Naive B cell (primary cell): ENCODE measurements around the gene CEP112. TPM values are rescaled to one million over a fixed set of nuclear protein-coding genes. Genes with fewer than 3 reads are reported as not detected.

Source experiments
- ATAC-seq, 2 donors: fragments of 150-1000 bp; cut with Tn5 transposase; 2 replicates each; pipeline ENCODE4 v1.10.0; 2021; ENCODE audit warnings: low read depth in 2 of 2, mild to moderate bottlenecking in 2 of 2, moderate library complexity in 2 of 2
- DNase-seq: peaks from one replicate; pipeline ENCODE4 v3.0.0; 2022
- H3K27ac Mint-ChIP-seq, 6 donors: one replicate each; pipeline ENCODE4 v1.8.0; 2020 to 2022; ENCODE audit warnings: mild to moderate bottlenecking in 6 of 6, mixed read lengths in 6 of 6, moderate library complexity in 5 of 6, inconsistent platforms in 2 of 6
- H3K27me3 Mint-ChIP-seq, 3 donors: one replicate each; pipeline ENCODE4 v1.8.0; 2021 to 2022; ENCODE audit warnings: mixed read lengths in 3 of 3, mild to moderate bottlenecking in 1 of 3
- H3K36me3 Mint-ChIP-seq, 2 donors: one replicate each; pipeline ENCODE4 v1.8.0; 2020 to 2022; ENCODE audit warnings: mixed read lengths in 2 of 2, inconsistent platforms in 1 of 2, mild to moderate bottlenecking in 1 of 2
- H3K4me1 Mint-ChIP-seq, 3 donors: one replicate each; pipeline ENCODE4 v1.8.0; 2020 to 2022; ENCODE audit warnings: mixed read lengths in 3 of 3, inconsistent platforms in 1 of 3, mild to moderate bottlenecking in 1 of 3, moderate library complexity in 1 of 3
- H3K4me3 Mint-ChIP-seq, 8 donors: one replicate each; pipeline ENCODE4 v1.8.0; 2020 to 2022; ENCODE audit warnings: mild to moderate bottlenecking in 8 of 8, mixed read lengths in 8 of 8, moderate library complexity in 8 of 8, inconsistent platforms in 2 of 8
- H3K9me3 Mint-ChIP-seq, 7 donors: one replicate each; pipeline ENCODE4 v1.8.0; 2020 to 2022; ENCODE audit warnings: mixed read lengths in 7 of 7, mild to moderate bottlenecking in 5 of 7, inconsistent platforms in 2 of 7, moderate library complexity in 1 of 7
- polyA plus RNA-seq, 6 donors: library from polyadenylated mRNA; unstranded; fragments of 300-500 nt; fragmentation: Illumina TruSeq; gene quantifications; one replicate each; pipeline ENCODE4 v1.2.3, GENCODE V29; 2021; ENCODE audit warnings: low read depth in 6 of 6

The CEP112 gene
- polyA plus RNA-seq, 6 donors from 2014 or later, result 1.1 to 2.5 (median 1.6) TPM

DNA sequence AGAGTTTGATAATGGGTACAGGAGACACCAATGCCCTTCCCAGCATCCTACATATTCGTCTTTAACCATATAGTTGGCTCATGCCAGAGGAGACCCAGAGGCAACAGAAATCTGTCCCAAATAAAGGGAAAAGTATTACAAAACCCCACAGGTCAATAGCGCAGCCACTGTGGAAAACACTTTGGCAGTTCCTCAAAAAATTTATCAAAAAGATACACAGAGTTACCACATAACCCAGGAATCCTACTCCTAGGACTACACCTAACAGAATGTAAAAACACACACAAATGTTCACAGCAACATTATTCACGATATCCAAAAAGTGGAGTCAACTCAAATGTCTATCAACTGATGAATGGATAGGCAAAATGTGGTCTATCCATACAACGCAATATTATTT, 135.8 kb downstream of the CEP112 start:
- H3K27me3 Mint-ChIP-seq, result no peaks in the 10 kb centered on the region
- no peaks in the 10 kb centered on the region for H3K4me1 Mint-ChIP-seq
- DNase-seq, result no peak
- no peak for ATAC-seq
- peaks cover 8 to 19% of the 10 kb centered on the region in 2 donors for H3K36me3 Mint-ChIP-seq
- no peak overlapping the region for H3K4me3 Mint-ChIP-seq
- peaks cover 0 to 10% (median 4%) of the 10 kb centered on the region in 7 donors for H3K9me3 Mint-ChIP-seq
- H3K27ac Mint-ChIP-seq, result no peak overlapping the region

DNA sequence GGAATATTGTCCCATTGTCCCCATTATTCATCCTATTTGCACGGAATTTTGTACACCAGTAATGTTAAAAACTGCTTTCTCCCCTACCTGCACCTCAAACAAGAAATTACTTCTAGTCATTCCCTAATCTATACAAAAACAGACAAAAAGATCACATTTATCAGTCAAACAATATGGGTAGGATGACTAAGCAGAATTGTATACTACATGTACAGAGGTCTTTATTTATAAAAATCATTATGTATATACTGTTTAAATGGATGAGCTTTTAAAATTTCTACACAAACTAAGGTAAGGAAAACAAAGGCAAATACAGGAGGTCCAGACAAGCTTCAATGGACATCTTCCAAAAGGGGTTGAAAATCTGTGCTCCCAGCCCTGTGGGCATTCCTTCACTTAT, 137.7 kb downstream of the CEP112 start:
- H3K4me3 Mint-ChIP-seq, result no peak overlapping the region
- H3K27ac Mint-ChIP-seq, result no peak overlapping the region
- H3K27me3 Mint-ChIP-seq, result no peaks in the 10 kb centered on the region
- no peaks in the 10 kb centered on the region for H3K4me1 Mint-ChIP-seq
- peaks cover 14 to 15% of the 10 kb centered on the region in 2 donors for H3K36me3 Mint-ChIP-seq
- no peak for ATAC-seq
- peaks cover 0 to 6% (median 0%) of the 10 kb centered on the region in 7 donors for H3K9me3 Mint-ChIP-seq
- no peak for DNase-seq

DNA sequence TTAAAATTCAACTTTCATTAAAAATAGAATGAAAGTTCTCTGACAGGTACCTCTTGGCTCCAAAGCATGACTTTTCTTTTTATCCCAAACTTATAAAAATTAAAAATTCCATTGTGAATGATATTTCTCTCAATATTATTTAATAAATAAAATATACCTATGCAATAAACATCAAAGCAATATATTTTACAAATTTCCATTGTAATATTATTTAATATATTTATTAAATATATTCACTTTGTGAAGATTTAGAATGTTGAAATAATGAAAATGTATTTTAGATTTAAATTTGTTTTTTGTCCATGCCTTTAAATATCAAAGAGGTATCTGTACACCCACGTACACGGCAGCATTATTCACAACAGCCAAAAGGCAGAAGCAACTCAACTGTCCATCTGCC, 147.8 kb downstream of the CEP112 start:
- DNase-seq (no peak), ATAC-seq (no peak)
- Mint-ChIP-seq H3K27ac (no peak overlapping the region), H3K9me3 (no peaks in the 10 kb centered on the region), H3K27me3 (no peaks in the 10 kb centered on the region), H3K4me3 (no peak overlapping the region), H3K36me3 (no peaks in the 10 kb centered on the region), H3K4me1 (no peaks in the 10 kb centered on the region)

DNA sequence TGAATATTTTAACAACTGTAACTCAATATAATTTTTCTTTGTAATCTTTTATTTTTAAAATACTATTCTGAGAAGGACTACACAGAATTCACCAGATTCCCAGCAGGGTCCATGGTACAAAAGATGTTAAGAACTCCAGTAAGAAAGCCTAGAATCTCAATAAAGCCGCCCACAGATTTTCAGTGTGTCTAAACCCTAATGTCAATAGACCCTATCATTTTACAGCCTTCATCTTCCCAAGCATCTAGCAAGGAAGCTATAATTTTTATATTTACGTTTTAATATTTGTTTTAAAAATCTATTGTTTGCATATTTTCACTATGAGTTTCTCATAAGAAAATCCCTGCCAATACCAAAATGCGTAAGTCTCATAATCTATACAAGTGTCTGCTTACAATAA, 148.5 kb downstream of the CEP112 start:
- no peaks in the 10 kb centered on the region for H3K27me3 Mint-ChIP-seq
- no peaks in the 10 kb centered on the region for H3K4me1 Mint-ChIP-seq
- no peaks in the 10 kb centered on the region for H3K9me3 Mint-ChIP-seq
- no peak overlapping the region for H3K4me3 Mint-ChIP-seq
- no peak for DNase-seq
- no peaks in the 10 kb centered on the region for H3K36me3 Mint-ChIP-seq
- no peak for ATAC-seq
- no peak overlapping the region for H3K27ac Mint-ChIP-seq

DNA sequence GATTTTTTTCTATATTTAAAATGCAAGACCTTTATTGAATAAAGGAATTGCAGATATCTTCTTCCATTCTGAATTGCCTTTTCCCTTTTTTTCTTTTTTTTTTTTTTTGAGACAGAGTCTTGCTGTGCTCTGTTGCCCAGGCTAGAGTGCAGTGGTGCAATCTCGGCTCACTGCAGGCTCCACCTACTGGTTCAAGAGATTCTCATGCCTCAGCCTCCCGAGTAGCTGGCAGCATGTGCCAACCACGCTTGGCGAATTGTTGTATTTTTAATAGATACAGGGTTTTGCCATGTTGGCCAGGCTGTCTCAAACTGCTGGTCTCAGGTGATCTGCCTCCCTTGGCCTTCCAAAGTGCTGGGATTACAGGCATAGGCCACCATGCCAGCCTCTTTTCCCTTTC, 151.5 kb downstream of the CEP112 start:
- Mint-ChIP-seq H3K4me3 (no peak overlapping the region), H3K4me1 (no peaks in the 10 kb centered on the region), H3K36me3 (no peaks in the 10 kb centered on the region), H3K27me3 (no peaks in the 10 kb centered on the region), H3K27ac (no peak overlapping the region), H3K9me3 (peaks cover 0 to 5% (median 2%) of the 10 kb centered on the region in 7 donors)
- ATAC-seq (no peak), DNase-seq (no peak)

DNA sequence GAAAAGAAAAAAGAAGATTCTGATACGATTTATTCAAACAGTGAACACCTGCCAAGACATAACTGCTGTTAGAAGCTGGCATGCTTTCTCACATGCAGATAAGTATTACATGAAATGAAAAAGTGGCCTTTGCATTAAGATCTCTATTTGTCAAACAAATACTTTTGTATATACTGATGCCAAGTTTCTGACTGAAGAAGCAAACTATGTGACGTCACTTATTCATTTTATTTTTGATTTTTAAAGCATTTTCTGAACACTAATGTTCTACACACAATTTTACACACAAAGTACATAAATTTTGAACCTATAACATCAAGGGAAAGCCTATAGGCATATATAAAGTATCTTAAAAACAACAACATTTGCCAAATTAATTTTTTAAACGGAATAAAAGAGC, 153.8 kb downstream of the CEP112 start:
- Mint-ChIP-seq H3K27me3 (no peaks in the 10 kb centered on the region), H3K4me3 (no peak overlapping the region), H3K9me3 (peaks cover 0 to 6% (median 2%) of the 10 kb centered on the region in 7 donors), H3K36me3 (no peaks in the 10 kb centered on the region), H3K4me1 (no peaks in the 10 kb centered on the region), H3K27ac (no peak overlapping the region)
- DNase-seq, result no peak
- ATAC-seq, result no peak

DNA sequence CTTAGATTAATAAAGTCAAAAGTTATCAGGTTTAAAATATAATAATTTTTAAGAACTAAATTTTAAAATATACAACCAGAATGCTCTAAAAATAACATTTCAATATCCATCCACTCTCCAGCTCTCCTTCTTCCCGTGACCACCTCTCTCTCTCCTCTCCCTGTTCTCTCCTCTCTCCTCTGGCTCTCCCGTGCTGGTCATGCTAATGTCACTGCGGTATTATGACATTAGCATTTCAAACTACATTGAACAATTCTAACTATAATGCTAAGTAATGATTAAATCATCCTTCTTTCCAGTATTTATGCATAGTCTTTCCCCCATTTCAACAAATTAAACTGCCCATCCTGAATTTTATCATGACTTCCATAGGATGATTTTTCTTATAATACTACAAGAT, 154.7 kb downstream of the CEP112 start:
- Mint-ChIP-seq H3K27me3 (no peaks in the 10 kb centered on the region), H3K9me3 (peaks cover 0 to 6% (median 2%) of the 10 kb centered on the region in 7 donors), H3K4me1 (no peaks in the 10 kb centered on the region), H3K4me3 (no peak overlapping the region), H3K36me3 (no peaks in the 10 kb centered on the region), H3K27ac (peak overlapping the region in 1 of 6 donors; percentile 53)
- DNase-seq (no peak), ATAC-seq (no peak)

DNA sequence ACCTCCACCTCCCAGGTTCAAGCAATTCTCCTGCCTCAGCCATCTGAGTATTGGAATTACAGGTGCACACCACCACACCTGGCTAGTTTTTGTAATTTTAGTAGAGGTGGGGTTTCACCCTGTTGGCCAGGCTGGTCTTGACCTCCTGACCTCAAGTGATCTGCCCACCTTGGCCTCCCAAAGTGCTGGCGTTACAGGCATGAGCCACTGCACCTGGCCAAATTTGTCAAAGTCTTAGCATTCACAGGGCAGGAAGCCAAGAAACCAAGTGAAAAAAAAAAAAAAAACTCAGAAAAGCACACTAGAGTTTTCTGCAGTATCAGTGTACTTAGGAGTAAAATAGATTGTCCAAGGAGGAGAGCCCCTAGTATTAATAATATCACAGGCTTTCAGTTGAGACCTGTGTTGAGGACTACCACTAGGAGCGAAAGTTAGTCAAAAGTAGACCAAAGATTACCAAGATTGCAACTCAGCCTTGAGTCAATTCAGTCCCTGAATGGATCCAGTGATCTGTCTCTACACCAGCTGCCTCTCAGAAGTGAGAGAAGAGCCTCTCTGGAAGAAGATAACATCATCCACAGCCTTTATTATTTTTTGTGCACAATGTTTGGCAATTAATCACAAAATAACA, 159.7 kb downstream of the CEP112 start:
- H3K4me1 Mint-ChIP-seq, result no peaks in the 10 kb centered on the region
- no peaks in the 10 kb centered on the region for H3K27me3 Mint-ChIP-seq
- ATAC-seq, result no peak
- no peaks in the 10 kb centered on the region for H3K36me3 Mint-ChIP-seq
- H3K27ac Mint-ChIP-seq, result peak overlapping the region in 3 of 6 donors; percentile 28 to 63 (median 35)
- DNase-seq, result no peak
- peaks cover 0 to 6% (median 1%) of the 10 kb centered on the region in 7 donors for H3K9me3 Mint-ChIP-seq
- H3K4me3 Mint-ChIP-seq, result no peak overlapping the region

DNA sequence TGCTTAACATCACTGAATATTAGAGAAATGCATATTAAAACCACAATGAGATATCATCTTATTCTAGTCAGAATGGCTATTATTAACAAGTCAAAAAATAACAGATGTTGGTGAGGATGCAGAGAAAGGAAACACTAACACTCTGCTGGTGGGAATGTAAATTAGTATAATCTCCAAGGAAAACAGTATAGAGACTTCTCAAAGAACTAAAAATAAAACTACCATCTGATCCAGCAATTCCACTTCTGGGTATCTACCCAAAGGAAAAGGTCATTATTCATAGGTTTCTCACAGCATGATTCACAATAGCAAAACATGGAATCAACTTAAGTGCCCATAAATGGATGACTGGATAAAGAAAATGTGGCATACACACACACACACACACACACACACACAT, 166.4 kb downstream of the CEP112 start:
- Mint-ChIP-seq H3K9me3 (peaks cover 14 to 39% (median 27%) of the 10 kb centered on the region in 7 donors), H3K4me1 (no peaks in the 10 kb centered on the region), H3K4me3 (no peak overlapping the region), H3K36me3 (peaks cover 0 to 24% of the 10 kb centered on the region in 2 donors), H3K27ac (no peak overlapping the region), H3K27me3 (no peaks in the 10 kb centered on the region)
- ATAC-seq, result no peak
- no peak for DNase-seq

DNA sequence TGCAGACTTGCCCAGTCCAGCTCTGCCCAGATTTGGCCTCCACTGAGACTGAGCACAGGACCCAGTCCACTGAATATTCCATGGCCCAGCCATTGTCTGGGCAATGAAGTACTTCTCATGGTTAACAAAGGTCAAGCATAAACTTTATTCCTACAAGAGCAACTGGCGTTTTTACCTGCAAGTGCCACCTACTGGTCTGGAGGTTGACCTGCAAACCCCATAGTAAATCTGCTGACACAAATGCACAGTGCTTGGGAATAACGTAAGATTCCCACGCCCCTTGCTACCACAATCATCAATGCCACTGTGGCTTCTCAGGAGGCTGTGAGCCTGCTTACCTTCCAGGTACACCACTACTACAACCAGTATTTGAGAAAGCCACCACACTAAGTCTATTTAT, 170.2 kb downstream of the CEP112 start:
- Mint-ChIP-seq H3K36me3 (peaks cover 0 to 25% of the 10 kb centered on the region in 2 donors), H3K4me1 (no peaks in the 10 kb centered on the region), H3K27ac (no peak overlapping the region), H3K4me3 (no peak overlapping the region), H3K27me3 (no peaks in the 10 kb centered on the region), H3K9me3 (peaks cover 14 to 39% (median 27%) of the 10 kb centered on the region in 7 donors)
- DNase-seq, result no peak
- ATAC-seq, result no peak

DNA sequence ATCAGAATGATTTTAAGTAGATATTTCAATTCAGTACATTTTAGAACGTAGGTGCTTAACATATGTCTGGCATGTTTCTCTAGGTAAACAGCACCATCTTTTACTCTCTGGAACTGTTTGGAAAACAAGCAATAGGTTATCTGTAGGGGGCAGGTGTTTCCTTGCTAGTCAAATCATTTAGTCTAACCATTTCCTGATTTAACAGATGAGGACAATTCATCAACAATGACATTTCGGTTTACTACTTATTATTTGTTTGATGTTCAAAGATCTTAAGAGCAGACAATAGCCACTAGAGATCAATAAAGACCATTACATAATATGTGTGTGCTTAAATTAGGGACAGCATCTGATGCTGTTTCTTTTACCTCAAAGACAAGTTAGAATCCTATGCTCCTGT, 173.1 kb downstream of the CEP112 start:
- DNase-seq (no peak), ATAC-seq (no peak)
- H3K4me3 Mint-ChIP-seq, result no peak overlapping the region
- peaks cover 0 to 25% of the 10 kb centered on the region in 2 donors for H3K36me3 Mint-ChIP-seq
- H3K27me3 Mint-ChIP-seq, result peaks cover 0 to 11% (median 0%) of the 10 kb centered on the region in 3 donors
- H3K9me3 Mint-ChIP-seq, result peaks cover 8 to 22% (median 17%) of the 10 kb centered on the region in 7 donors
- H3K27ac Mint-ChIP-seq, result no peak overlapping the region
- no peaks in the 10 kb centered on the region for H3K4me1 Mint-ChIP-seq

DNA sequence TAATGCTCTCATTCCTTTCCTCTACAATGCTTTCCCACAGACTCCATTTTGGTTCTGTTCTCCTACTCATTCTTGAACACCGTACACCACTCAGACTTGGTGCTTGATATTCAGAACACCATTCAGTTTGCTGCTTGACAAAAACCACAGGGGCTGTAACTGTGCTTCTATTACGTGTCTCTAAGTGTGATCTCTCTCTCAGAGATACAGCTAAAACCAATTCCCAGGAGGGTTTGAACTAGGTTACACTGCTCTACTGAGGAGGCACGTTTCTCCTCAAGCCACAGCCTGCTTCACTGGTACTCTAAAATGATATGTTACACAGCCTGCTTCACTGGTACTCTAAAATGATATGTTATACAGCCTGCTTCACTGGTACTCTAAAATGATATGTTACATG, 175.7 kb downstream of the CEP112 start:
- no peak for DNase-seq
- Mint-ChIP-seq H3K36me3 (peaks cover 0 to 16% of the 10 kb centered on the region in 2 donors), H3K4me3 (no peak overlapping the region), H3K4me1 (no peaks in the 10 kb centered on the region), H3K27ac (no peak overlapping the region), H3K9me3 (peaks cover 0 to 10% (median 6%) of the 10 kb centered on the region in 7 donors), H3K27me3 (peaks cover 0 to 22% (median 7%) of the 10 kb centered on the region in 3 donors)
- no peak for ATAC-seq

DNA sequence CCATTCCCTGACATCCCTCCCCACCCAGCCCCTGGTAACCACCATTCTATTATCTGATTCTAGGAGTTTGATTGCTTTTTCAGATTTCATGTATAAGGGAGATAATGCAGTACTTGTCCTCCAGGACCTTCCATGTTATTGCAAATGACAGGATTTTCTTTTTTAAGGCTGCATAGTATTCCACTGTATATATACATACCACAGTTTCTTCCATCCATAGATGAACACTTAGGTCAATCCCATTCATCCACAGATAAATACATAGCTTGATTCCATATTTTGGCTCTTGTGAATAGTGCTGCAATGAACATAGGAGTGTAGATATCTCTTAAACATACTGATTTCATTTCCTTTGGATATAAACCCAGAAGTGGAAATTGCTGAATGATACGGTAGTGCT, 183.3 kb downstream of the CEP112 start:
- Mint-ChIP-seq H3K4me3 (no peak overlapping the region), H3K27me3 (peaks cover 0 to 11% (median 7%) of the 10 kb centered on the region in 3 donors), H3K36me3 (no peaks in the 10 kb centered on the region), H3K4me1 (no peaks in the 10 kb centered on the region), H3K27ac (no peak overlapping the region), H3K9me3 (peaks cover 0 to 26% (median 6%) of the 10 kb centered on the region in 7 donors)
- DNase-seq (no peak), ATAC-seq (no peak)

DNA sequence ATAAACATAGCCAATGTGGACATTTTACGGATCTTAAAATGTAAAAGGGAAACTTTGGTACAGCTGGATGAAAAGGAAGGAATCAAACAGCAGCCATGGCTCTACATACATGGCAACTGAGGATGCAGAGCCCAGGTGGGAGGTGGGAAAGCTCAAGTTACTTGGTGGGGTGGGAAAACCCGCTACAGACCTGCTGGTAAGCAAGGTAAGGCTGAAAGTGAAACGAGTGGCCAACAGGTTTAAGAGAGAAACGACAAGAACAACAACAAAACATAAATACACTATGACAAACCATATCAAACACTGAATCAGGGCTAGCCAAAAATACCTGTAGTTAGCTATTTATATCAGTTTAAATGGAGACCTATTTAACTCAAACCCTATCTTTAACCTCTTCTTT, 185.3 kb downstream of the CEP112 start:
- DNase-seq (no peak), ATAC-seq (no peak)
- Mint-ChIP-seq H3K27ac (no peak overlapping the region), H3K4me1 (no peaks in the 10 kb centered on the region), H3K36me3 (no peaks in the 10 kb centered on the region), H3K4me3 (no peak overlapping the region), H3K9me3 (peaks cover 0 to 26% (median 6%) of the 10 kb centered on the region in 7 donors), H3K27me3 (no peaks in the 10 kb centered on the region)

DNA sequence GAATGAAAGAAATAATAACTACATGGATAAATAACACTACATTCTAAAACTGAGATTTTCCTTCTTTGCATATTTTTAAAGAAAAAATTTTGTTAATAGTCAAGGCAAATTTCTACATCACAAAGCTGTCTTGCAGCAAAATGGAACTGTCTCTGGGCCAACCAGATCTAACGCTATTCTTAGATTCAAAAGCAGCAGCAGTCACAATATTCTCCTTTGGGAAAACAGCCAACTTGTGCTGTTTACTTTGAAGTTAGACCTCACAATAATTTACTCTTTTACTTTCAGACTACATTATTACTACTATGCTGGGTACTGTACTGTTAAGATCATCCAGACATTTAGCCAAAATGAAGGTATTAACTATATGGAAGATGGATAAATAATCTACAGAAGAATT, 189.1 kb downstream of the CEP112 start:
- ATAC-seq (no peak), DNase-seq (no peak)
- Mint-ChIP-seq H3K27ac (no peak overlapping the region), H3K4me1 (no peaks in the 10 kb centered on the region), H3K27me3 (no peaks in the 10 kb centered on the region), H3K9me3 (peaks cover 0 to 12% (median 4%) of the 10 kb centered on the region in 7 donors), H3K4me3 (no peak overlapping the region), H3K36me3 (peaks cover 0 to 7% of the 10 kb centered on the region in 2 donors)
